ENCODE results near the gene NPIPB8. TPM values are rescaled to one million over a fixed set of nuclear protein-coding genes. Genes with fewer than 3 reads are reported as not detected.
"Not testable (repeated sequence)": the region's sequence is repeated elsewhere in the genome, so short reads cannot be mapped to it uniquely, and the experiment has no call there.

The NPIPB8 gene
- total RNA-seq, 5 donors from 2014 or later (not counting 1 experiment from before 2014, with no cell fraction given) = 0.76 to 3.7 (median 2.1) TPM; not detected in 2

- no peaks in the 10 kb centered on the region for H3K4me1 Mint-ChIP-seq
- POLR2A ChIA-PET = no interaction called here
- no peaks in the 10 kb centered on the region for H3K9me3 ChIP-seq
- no peaks in the 10 kb centered on the region for H3K27me3 Mint-ChIP-seq
- peaks cover 0 to 3% of the 10 kb centered on the region in 2 experiments for H3K27me3 ChIP-seq (replicated peaks in 1 of 2; ENCODE audit: control insufficient read depth in 2 of 2, extremely low read depth in 1 of 2, insufficient read depth in 2 of 2, low read length in 1 of 2)
- 100% methylated on average over 3 of the region's 13 CpGs for WGBS (ENCODE audit: insufficient coverage)
- H3K4me3 ChIP-seq (ENCODE audit: control insufficient read depth in 1 of 2, extremely low read depth in 1 of 2, low read length in 1 of 2) = no peak overlapping the region
- no peaks in the 10 kb centered on the region for H3K9me3 Mint-ChIP-seq
- H3K27ac Mint-ChIP-seq = peak overlapping the region in 1 of 2 donors; percentile 74
- ATAC-seq (replicated peaks in 1 of 4) (peak in 1 of 4 experiments; percentile 13), DNase-seq (no peak)
- CTCF ChIA-PET = no interaction called here
- no peak overlapping the region for H3K4me3 Mint-ChIP-seq
- peaks cover 25% of the 10 kb centered on the region for H3K36me3 Mint-ChIP-seq
- H3K36me3 ChIP-seq (ENCODE audit: control insufficient read depth in 2 of 2, extremely low read depth in 1 of 2, insufficient read depth in 1 of 2, low read length in 1 of 2) = peaks cover 7 to 29% of the 10 kb centered on the region in 2 donors
- H3K4me1 ChIP-seq (ENCODE audit: control insufficient read depth in 1 of 2, extremely low read depth in 1 of 2, insufficient read depth in 2 of 2, low read length in 2 of 2) = peaks cover under 1 to 2% of the 10 kb centered on the region in 2 experiments
- no peak overlapping the region for H3K27ac ChIP-seq (ENCODE audit: low read length)
Observed at GRCh38 chr16:28592979-28593553, 44.8 kb upstream of the NPIPB8 start.

GRCh38 chr16:28595451-28595850 is 42.4 kb upstream of the NPIPB8 start:
- H3K4me1 Mint-ChIP-seq; H3K9me3 ChIP-seq; H3K27ac Mint-ChIP-seq; CTCF ChIA-PET; H3K27ac ChIP-seq (ENCODE audit: low read length); H3K36me3 Mint-ChIP-seq; H3K27me3 ChIP-seq (replicated peaks in 1 of 2; ENCODE audit: control insufficient read depth in 2 of 2, extremely low read depth in 1 of 2, insufficient read depth in 2 of 2, low read length in 1 of 2); H3K4me1 ChIP-seq (ENCODE audit: control insufficient read depth in 1 of 2, extremely low read depth in 1 of 2, insufficient read depth in 2 of 2, low read length in 2 of 2); H3K36me3 ChIP-seq (ENCODE audit: control insufficient read depth in 2 of 2, extremely low read depth in 1 of 2, insufficient read depth in 1 of 2, low read length in 1 of 2); H3K4me3 Mint-ChIP-seq; POLR2A ChIA-PET; H3K9me3 Mint-ChIP-seq; ATAC-seq (replicated peaks in 1 of 4); H3K4me3 ChIP-seq (ENCODE audit: control insufficient read depth in 1 of 2, extremely low read depth in 1 of 2, low read length in 1 of 2); DNase-seq; H3K27me3 Mint-ChIP-seq: not testable (repeated sequence)
- 80% methylated on average over 1 of the region's 6 CpGs for WGBS (ENCODE audit: insufficient coverage)

GRCh38 chr16:28596115-28596630 is 41.7 kb upstream of the NPIPB8 start:
- H3K27me3 Mint-ChIP-seq = no peaks in the 10 kb centered on the region
- DNase-seq (no peak), ATAC-seq (replicated peaks in 1 of 4) (no peak)
- POLR2A ChIA-PET = no interaction called here
- H3K36me3 ChIP-seq (ENCODE audit: control insufficient read depth in 2 of 2, extremely low read depth in 1 of 2, insufficient read depth in 1 of 2, low read length in 1 of 2) = peaks cover 0 to 3% of the 10 kb centered on the region in 2 donors
- peaks cover 0 to 3% of the 10 kb centered on the region in 2 experiments for H3K27me3 ChIP-seq (replicated peaks in 1 of 2; ENCODE audit: control insufficient read depth in 2 of 2, extremely low read depth in 1 of 2, insufficient read depth in 2 of 2, low read length in 1 of 2)
- no peaks in the 10 kb centered on the region for H3K9me3 ChIP-seq
- peaks cover 5% of the 10 kb centered on the region for H3K36me3 Mint-ChIP-seq
- H3K4me3 ChIP-seq (ENCODE audit: control insufficient read depth in 1 of 2, extremely low read depth in 1 of 2, low read length in 1 of 2) = no peak overlapping the region
- no peaks in the 10 kb centered on the region for H3K4me1 Mint-ChIP-seq
- H3K9me3 Mint-ChIP-seq = no peaks in the 10 kb centered on the region
- no peak overlapping the region for H3K27ac ChIP-seq (ENCODE audit: low read length)
- peaks cover 2% of the 10 kb centered on the region in 2 experiments for H3K4me1 ChIP-seq (ENCODE audit: control insufficient read depth in 1 of 2, extremely low read depth in 1 of 2, insufficient read depth in 2 of 2, low read length in 2 of 2)
- peak overlapping the region in 1 of 2 donors; percentile 28 for H3K27ac Mint-ChIP-seq
- H3K4me3 Mint-ChIP-seq = no peak overlapping the region
- CTCF ChIA-PET = no interaction called here
- 48% methylated on average over 4 of the region's 8 CpGs for WGBS (ENCODE audit: insufficient coverage)

GRCh38 chr16:28596840-28597691 is 40.8 kb upstream of the NPIPB8 start, which contains the start of gene SULT1A2:
Gene SULT1A2, minus strand, starts transcription at chr16:28597050. Its CDS starts 1,120 bp downstream, at chr16:28595930.
- Mint-ChIP-seq H3K36me3 (no peaks in the 10 kb centered on the region), H3K27me3 (no peaks in the 10 kb centered on the region), H3K27ac (peak within 1 kb of the TSS in 1 of 2 donors; percentile 28), H3K4me1 (no peaks in the 10 kb centered on the region), H3K9me3 (no peaks in the 10 kb centered on the region), H3K4me3 (no peak within 1 kb of the TSS)
- ATAC-seq (replicated peaks in 1 of 4) (no peak), DNase-seq (no peak)
- no peak within 1 kb of the TSS for H3K27ac ChIP-seq (ENCODE audit: low read length)
- H3K27me3 ChIP-seq (replicated peaks in 1 of 2; ENCODE audit: control insufficient read depth in 2 of 2, extremely low read depth in 1 of 2, insufficient read depth in 2 of 2, low read length in 1 of 2) = peaks cover 0 to 3% of the 10 kb centered on the region in 2 experiments
- ChIA-PET POLR2A (no interaction called here), CTCF (no interaction called here)
- H3K4me1 ChIP-seq (ENCODE audit: control insufficient read depth in 1 of 2, extremely low read depth in 1 of 2, insufficient read depth in 2 of 2, low read length in 2 of 2) = peaks cover 2% of the 10 kb centered on the region in 2 experiments
- H3K4me3 ChIP-seq (ENCODE audit: control insufficient read depth in 1 of 2, extremely low read depth in 1 of 2, low read length in 1 of 2) = no peak within 1 kb of the TSS
- no peaks in the 10 kb centered on the region for H3K36me3 ChIP-seq (ENCODE audit: control insufficient read depth in 2 of 2, extremely low read depth in 1 of 2, insufficient read depth in 1 of 2, low read length in 1 of 2)
- no peaks in the 10 kb centered on the region for H3K9me3 ChIP-seq
- 72% methylated on average over 11 of the region's 11 CpGs for WGBS (ENCODE audit: insufficient coverage)

DNA sequence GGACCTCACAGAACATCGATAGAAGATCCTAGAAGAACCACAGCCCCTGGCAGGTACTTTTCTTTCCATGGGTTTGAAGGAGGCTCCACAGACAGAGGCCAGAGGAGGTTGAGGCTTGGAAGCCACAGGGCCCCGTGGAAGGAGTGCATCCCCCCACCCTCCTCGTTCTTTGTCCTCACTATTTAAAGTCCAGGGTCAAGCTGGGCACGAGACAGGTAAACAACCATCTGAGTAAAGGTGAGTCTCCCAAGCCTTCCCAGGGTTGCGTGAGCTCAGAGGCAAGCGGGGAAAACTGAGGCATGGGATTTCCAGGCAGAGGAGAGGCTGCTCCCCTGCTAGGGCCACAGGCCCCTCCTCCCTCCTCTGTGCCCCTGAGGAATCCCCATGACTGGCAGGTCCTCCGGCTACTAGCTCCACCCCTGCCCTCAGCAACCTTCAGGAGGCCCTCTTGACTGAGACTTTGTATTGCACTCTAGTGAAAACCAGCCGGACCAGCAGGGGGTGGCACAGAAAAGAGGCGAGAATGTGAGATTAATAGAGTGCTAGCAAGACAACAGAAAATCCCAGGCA is 40.1 kb upstream of the NPIPB8 start:
- ChIA-PET POLR2A (interaction anchor here in 1 of 2 donors (0.6 kb wide), 1 partner anchor 38 kb away, joined by 6 read pairs; no protein-coding TSS in a partner anchor), CTCF (no interaction called here)
- no peak overlapping the region for H3K27ac Mint-ChIP-seq
- Histone ChIP-seq H3K27ac (ENCODE audit: low read length) (no peak overlapping the region), H3K4me1 (ENCODE audit: control insufficient read depth in 1 of 2, extremely low read depth in 1 of 2, insufficient read depth in 2 of 2, low read length in 2 of 2) (peaks cover 2% of the 10 kb centered on the region in 2 experiments), H3K27me3 (replicated peaks in 1 of 2; ENCODE audit: control insufficient read depth in 2 of 2, extremely low read depth in 1 of 2, insufficient read depth in 2 of 2, low read length in 1 of 2) (peaks cover 0 to 3% of the 10 kb centered on the region in 2 experiments), H3K9me3 (no peaks in the 10 kb centered on the region), H3K4me3 (ENCODE audit: control insufficient read depth in 1 of 2, extremely low read depth in 1 of 2, low read length in 1 of 2) (no peak overlapping the region), H3K36me3 (ENCODE audit: control insufficient read depth in 2 of 2, extremely low read depth in 1 of 2, insufficient read depth in 1 of 2, low read length in 1 of 2) (no peaks in the 10 kb centered on the region)
- DNase-seq (no peak), ATAC-seq (replicated peaks in 1 of 4) (no peak)
- no peaks in the 10 kb centered on the region for H3K4me1 Mint-ChIP-seq
- H3K4me3 Mint-ChIP-seq = no peak overlapping the region
- 91% methylated on average over 7 of the region's 9 CpGs for WGBS (ENCODE audit: insufficient coverage)
- H3K36me3 Mint-ChIP-seq = no peaks in the 10 kb centered on the region
- H3K9me3 Mint-ChIP-seq = no peaks in the 10 kb centered on the region
- H3K27me3 Mint-ChIP-seq = no peaks in the 10 kb centered on the region

DNA sequence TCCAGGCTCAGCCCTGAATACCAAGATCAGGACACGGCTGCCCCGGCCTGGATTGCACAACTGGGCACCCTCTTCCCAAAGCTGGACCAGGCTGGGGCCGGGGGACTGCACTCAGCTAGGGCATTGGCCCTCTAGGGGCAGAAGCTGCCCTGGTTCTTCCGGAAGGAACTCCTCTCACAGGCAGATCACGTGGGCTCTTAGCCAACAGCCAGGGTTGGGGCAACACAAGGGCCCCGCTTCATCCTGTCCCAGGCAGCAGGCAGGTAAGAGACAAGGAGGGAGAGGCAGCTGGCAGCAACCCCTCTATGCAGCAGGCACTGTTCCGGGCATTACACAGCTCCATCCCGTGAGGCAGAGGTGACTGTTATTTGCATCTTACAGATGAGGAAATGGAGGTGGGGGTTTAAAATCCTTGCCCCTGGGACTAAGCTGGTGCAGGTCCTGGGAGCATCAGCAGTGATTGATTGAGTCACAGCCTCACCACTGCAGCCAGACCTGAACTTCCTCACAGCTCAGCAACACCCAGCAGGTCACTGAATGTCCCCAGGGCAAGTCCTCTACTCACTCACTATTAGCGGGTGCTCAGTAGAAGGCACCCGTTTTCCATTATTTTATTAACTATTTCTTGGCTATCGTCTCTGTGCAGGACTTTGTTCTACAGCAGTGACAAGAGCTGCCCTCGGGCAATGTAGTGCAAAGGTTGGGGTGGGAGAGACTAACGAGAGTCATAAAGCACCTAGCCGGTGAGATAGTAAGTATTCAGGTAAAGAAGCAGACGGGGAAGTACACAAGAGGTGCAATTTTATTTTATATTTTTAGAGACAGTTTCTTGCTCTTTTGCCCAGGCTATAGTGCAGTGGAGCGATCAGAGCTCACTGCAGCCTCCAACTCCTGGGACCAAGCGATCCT is 38.2 kb upstream of the NPIPB8 start:
- CTCF ChIA-PET; H3K4me1 ChIP-seq (ENCODE audit: control insufficient read depth in 1 of 2, extremely low read depth in 1 of 2, insufficient read depth in 2 of 2, low read length in 2 of 2); H3K4me1 Mint-ChIP-seq; H3K36me3 ChIP-seq (ENCODE audit: control insufficient read depth in 2 of 2, extremely low read depth in 1 of 2, insufficient read depth in 1 of 2, low read length in 1 of 2); H3K27me3 ChIP-seq (replicated peaks in 1 of 2; ENCODE audit: control insufficient read depth in 2 of 2, extremely low read depth in 1 of 2, insufficient read depth in 2 of 2, low read length in 1 of 2); DNase-seq; H3K36me3 Mint-ChIP-seq; H3K27ac Mint-ChIP-seq; H3K9me3 ChIP-seq; H3K4me3 Mint-ChIP-seq; POLR2A ChIA-PET; H3K27ac ChIP-seq (ENCODE audit: low read length); H3K4me3 ChIP-seq (ENCODE audit: control insufficient read depth in 1 of 2, extremely low read depth in 1 of 2, low read length in 1 of 2); H3K27me3 Mint-ChIP-seq; H3K9me3 Mint-ChIP-seq: not testable (repeated sequence)
- peak; percentile 94 to 99 (median 98) for ATAC-seq (replicated peaks in 1 of 4)
- no CpG with 5 or more reads among the region's 17 CpGs for WGBS (ENCODE audit: insufficient coverage)

Measured in T-cell (primary cell).